GM19023 (cell line): ENCODE results near the gene KLHL35.
"Not testable (repeated sequence)": the region's sequence is repeated elsewhere in the genome, so short reads cannot be mapped to it uniquely, and the experiment has no call there.

ENCODE experiments used
- ATAC-seq: cut with Tn5 transposase; IDR thresholded peaks from one replicate; pipeline ENCODE4 v1.9.1; 2021; ENCODE audit warnings: mild to moderate bottlenecking, moderate library complexity; ENCODE audit not compliant: unreplicated experiment

KLHL35 gene

DNA sequence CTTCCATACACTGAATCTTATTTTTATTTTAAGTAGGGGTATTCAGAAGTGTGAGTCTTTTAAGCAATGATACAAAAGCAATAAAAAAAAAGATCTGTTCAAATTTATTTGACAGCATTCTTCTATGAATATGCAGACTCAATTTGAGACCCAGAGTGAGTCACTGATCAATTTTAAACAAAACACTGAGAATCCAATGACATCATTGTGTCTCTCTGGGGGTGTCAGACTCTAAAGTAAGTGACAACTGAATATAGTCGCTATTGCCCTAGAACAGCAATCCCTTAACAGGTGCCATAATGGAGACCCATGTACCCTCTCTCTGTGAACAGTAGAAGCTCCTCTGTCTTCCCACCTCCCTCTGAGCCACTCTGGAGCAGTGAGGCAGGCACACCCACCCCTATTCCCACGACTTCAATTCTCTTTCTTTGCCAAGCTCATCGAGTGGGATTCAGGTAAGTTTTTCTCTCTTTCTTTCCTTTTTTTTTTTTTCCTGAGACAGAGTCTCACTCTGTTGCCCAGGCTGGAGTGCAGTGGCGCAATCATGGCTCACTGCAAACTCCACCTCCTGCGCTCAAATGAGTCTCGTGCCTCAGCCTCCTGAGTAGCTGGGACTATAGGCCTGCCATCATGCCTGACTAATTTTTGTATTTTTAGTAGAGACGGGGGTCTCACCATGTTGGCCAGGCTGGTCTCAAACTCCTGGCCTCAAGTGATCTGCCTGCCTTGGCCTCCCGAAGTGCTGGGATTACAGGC, 38.7 kb downstream of the KLHL35 start:
- ATAC-seq, result no peak

DNA sequence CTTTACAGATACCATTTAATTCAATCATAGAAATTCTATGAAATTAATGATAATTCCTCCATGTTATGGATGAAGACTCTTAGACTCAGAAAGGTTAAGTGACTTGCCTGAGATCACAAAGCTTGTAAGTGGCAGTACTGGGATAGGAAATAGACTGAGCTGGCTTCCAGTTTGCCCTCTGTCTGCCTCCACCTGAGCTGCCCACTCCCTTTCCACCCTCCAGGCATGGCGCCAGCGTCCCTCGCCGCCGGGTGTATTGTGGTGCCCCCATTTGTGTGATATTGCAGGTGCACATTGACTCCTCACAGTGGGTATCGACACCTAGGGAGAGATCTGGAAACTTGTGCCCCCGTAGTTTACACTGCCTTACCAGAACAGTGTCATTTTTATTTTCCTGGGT, 43.1 kb downstream of the KLHL35 start:
- no peak for ATAC-seq

GRCh38 chr11:75389276-75389605, 43.8 kb downstream of the KLHL35 start:
- ATAC-seq, result no peak

- no peak for ATAC-seq
Observed at GRCh38 chr11:75388386-75389275, 44.4 kb downstream of the KLHL35 start.

DNA sequence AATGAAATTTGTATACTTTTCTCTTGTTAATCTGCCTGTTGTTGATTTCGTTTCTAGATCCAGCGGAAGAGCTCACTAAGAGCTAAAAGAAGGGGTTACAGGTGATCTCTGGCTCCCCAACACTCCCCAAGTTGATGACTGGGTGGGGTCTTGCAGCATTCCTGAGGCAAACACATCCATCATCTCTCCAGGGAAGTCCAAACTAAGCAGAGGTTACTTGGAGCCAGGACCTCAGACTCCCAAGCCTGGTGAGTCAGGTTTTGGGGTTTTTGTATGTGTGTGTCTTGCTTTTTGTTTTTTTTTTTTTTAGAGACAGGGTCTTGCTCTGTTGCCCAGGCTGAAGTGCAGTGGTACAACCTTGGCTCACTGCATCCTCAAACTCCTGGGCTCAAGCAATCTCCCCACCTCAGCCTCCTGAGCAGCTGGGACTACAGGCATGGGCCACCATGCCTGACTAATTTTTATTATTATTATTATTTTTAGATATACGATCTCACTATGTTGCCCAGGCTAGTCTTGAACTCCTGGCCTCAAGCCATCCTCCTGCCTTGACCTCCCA, 45.2 kb downstream of the KLHL35 start:
- no peak for ATAC-seq

DNA sequence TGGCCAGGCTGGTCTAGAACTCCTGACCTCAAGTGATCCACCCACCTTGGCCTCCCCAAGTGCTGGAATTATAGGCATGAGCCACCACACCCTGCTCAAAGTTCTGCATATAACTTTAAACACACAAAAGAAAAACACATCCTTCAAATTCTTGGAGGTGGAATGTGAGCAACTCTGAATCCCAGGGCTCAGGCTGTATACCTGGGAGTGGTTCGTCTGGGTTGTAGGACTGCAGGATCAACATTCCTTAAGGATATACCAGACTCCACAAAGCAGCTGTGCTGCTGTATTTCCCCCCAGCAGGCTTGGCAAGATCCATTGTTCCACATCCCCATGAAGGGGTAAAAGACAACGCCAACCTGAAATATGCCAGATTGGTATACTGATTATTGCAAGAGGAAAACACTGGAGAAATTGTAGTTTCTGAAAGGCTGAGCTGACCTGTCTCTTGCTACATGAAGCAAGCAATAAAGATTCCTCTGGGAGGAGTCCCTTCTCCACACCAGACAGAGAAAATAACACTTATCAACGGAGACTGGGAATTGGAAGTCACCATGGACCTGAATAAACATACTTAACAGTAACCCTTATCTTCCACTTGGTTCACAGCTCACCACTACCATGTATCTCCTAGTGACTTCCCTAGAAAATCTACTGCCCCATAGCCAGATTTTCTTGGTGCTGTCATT, 45.9 kb downstream of the KLHL35 start:
- no peak for ATAC-seq

DNA sequence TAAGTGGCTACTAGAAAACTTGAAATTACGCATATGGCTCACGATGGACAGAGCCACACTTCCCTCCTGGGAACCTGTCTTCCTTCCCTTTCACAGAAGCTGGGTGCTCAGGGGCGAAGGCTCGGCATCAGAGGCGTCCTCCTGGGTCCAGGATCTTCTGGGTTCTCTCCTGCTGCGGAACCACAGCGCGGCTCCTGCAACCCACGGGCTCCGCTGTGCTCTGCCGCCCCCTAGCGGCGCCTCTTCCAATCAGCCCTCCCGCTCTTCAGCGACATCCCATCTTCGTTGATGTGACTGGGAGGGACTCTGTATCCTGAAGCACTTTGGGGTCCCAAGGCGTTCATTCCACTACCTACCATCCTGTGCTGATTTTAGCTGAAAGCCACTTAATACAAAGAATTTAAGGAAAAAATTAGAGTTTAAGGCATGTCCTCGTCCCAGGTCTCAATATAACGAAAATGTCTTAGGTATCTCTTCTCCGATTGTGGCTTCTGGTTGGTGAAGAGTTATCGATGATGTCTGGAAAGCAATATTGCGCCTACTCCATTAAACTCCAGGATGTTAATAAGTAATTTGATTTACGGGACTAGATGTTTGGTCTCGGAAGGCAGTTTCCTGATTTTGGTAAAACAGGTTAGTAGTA, 48.4 kb downstream of the KLHL35 start:
- no peak for ATAC-seq

DNA sequence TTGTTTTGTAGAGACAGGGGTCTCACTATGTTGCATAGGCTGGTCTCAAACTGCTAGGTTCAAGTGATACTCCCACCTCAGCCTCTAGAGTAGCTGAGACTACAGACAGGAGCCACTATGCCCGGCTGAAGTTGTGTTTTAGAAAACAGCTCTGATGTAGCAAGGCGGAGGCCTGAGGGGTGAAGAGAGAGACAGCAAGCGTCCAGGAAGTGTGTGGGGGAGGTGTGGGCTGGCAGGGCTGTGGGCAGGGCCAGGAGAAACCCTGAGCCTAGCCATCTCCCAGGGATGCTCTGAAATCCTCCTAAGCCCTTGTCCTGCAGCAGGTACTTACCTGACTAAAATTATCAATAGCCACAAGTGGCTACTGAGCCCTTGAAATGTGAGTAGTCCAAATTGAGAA, 49.8 kb downstream of the KLHL35 start:
- no peak for ATAC-seq

DNA sequence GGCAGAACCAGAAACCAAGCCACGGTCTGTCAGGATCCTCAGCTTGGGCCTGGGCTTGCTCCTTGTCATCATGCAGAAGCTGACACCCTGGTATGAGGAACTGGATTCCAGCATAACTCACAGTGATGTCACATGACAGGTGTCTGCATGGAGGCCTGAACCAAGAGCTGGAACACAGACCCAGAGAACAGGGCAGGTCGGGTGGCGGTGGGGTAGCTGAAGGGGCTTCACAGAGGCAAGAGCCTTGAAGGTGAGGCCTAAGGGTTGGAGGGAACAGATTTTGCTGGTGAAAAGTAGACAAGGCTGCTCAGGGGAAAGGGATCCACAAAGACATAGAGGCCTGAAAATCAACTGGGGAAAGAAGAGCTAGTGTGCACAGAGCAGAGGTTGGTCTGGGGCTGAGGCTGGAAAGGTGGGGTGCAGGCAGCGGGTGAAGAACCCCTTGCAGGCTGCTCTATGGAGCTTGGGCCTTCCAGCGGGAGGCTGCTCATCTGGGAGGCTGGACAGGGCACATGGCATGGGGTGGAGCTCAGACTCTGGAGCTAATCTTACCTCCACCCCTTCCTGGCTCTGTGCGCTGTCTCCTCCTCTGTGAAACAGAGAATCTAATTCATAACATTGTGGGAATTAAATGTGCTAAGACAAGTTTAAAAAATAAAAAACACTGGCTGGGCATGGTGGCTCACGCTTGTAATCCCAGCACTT, 52.1 kb downstream of the KLHL35 start:
- no peak for ATAC-seq

DNA sequence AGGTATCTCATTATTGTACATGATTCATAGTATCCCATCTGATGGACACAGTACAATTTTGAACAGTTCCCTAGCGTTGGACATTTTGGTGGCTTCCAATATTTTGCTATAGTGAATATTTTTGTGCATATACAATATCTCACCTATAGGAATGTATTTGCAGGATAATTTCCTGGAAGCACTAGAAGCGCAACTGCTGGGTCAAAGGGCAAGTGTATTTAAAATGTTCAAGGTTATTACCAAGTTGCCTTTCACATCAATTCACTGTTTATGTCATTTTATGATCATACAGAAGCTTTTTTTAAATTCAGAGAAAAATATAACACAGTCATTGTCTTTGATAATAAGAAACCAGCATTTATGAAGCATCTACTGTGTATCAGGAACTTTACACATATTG, 52.8 kb downstream of the KLHL35 start:
- ATAC-seq, result no peak

DNA sequence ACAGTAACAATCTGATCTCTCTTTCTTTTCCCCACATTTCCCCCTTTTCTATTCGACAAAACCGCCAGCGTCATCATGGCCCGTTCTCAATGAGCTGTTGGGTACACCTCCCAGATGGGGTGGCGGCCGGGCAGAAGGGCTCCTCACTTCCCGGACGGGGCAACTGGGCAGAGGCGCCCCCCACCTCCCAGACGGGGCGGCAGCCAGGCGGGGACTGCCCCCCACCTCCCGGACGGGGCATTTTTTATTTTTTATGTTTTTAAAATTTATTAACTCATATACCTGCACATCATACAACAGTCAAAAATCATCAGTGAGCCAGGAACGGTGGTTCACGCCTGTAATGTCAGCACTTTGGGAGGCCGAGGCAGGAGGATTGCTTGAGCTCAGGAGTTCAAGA, 54.2 kb downstream of the KLHL35 start:
- not testable (repeated sequence) for ATAC-seq

GRCh38 chr11:75376175-75376574, 56.8 kb downstream of the KLHL35 start:
- ATAC-seq, result no peak

- no peak for ATAC-seq
Observed at GRCh38 chr11:75375626-75376025, 57.4 kb downstream of the KLHL35 start.

GRCh38 chr11:75374646-75375045, 58.4 kb downstream of the KLHL35 start:
- no peak for ATAC-seq

DNA sequence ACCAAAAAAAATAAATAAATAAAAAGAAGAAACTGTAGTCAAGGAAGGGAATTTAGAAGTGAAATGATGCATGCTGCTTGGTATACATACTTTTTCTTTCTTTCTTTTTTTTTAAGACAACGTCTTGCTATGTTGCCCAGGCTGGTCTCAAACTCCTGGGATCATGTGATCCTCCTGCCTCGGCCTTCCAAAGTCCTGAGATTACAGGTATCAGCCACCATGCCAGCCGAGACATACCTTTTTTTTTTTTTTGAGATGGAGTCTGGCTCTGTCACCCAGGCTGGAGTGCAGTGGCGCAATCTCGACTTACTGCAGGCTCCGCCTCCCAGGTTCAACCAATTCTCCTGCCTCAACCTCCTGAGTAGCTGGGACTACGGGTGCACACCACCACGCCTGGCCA, 59.8 kb downstream of the KLHL35 start:
- no peak for ATAC-seq
